ENCODE results near the gene CLECL1.

DNA sequence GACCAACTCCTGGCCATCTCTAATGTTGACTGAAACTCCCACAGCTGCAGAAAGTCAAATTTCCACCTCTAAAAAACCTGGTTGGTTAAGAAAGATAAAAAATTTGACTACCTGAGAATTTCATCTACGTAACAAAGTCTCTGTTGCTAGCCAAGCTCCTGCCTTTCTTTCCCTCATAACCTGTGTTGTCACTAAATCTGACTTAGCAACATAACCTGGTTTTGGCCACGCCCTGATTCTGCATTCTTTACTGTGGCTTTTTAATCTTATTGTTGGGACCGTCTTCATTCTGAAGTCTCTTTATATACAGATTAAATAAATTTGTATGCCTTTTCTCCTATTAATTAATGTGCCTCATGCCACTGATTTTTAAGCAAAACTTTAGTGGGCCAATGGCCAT lies 43.9 kb upstream of the CLECL1 start:
- TF ChIP-seq CTCF (IDR thresholded peaks at IDR 0.05), result no peak
- no peak for TF ChIP-seq POLR2A (IDR thresholded peaks at IDR 0.05)
